ENCODE data around the gene SUMO3. TPM values are rescaled to one million over a fixed set of nuclear protein-coding genes. Genes with fewer than 3 reads are reported as not detected.

The SUMO3 gene
- total RNA-seq, 1 experiment from 2014 or later: 82.9 TPM

DNA sequence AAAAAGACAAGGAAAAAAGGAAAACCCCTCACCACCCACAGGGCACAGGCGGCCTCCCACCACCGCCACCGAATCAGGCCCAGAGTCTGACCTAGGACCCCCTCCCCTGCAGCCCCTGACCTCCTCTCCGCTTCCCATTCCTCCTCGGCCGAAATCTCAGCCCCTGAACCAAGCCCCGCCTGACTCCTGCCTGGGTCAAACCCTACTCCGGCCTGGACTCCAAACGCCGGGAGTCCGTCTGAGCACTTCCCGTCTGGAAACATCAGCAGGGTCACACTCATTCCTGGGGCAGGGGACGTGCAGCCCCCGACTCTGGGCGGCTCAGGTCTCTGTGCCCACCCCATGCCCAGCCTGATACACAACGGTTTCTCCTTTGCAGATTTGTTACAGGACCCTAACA, 26.4 kb upstream of the SUMO3 start:
- Histone ChIP-seq H3K4me1 (ENCODE audit: insufficient read depth, low read length) (0 out of 2 replicates have a peak, but pooled peaks cover 2% of the 10 kb centered on the region), H3K56ac (ENCODE audit: insufficient read length, low read depth, low read length) (no peak overlapping the region), H2BK15ac (ENCODE audit: low read depth, low read length) (no peak overlapping the region), H4K91ac (ENCODE audit: insufficient read length, low read depth, low read length) (no peak overlapping the region), H3K9ac (ENCODE audit: extremely low read depth, insufficient read length, low read length) (no peak overlapping the region), H3K23me2 (ENCODE audit: insufficient read length, low read depth, low read length, poor library complexity, severe bottlenecking) (no peaks in the 10 kb centered on the region), H3K14ac (ENCODE audit: insufficient read depth, low read length) (no peak overlapping the region; the same call in 1 of the 2 replicates), H3K9me3 (ENCODE audit: control insufficient read depth, low read depth, low read length) (no peaks in the 10 kb centered on the region), H3K23ac (ENCODE audit: insufficient read length, low read depth, low read length) (no peak overlapping the region), H2AFZ (ENCODE audit: low read length) (no peak overlapping the region), H2BK12ac (ENCODE audit: insufficient read length, low read depth, low read length) (no peak overlapping the region), H3K27me3 (ENCODE audit: insufficient read depth, low read length) (no peaks in the 10 kb centered on the region), H4K5ac (ENCODE audit: insufficient read length, low read depth, low read length) (no peak overlapping the region), H3K4me2 (ENCODE audit: insufficient read depth, insufficient read length, low read length) (peak overlapping the region; percentile 20), H3K18ac (ENCODE audit: insufficient read length, low read depth, low read length) (peak overlapping the region; percentile 33), H2BK20ac (ENCODE audit: low read depth, low read length, poor library complexity, severe bottlenecking) (no peak overlapping the region), H4K20me1 (ENCODE audit: control insufficient read depth, insufficient read depth, insufficient read length) (no peaks in the 10 kb centered on the region), H2AK5ac (ENCODE audit: insufficient read length, low read length) (no peak overlapping the region), H2BK5ac (ENCODE audit: insufficient read length, low read length) (no peak overlapping the region), H3K4ac (ENCODE audit: low read depth, low read length) (no peak overlapping the region), H4K8ac (replicated peaks; ENCODE audit: insufficient read length, low read depth, low read length) (no peak overlapping the region), H2BK120ac (ENCODE audit: low read depth, low read length, poor library complexity, severe bottlenecking) (no peak overlapping the region), H3T11ph (ENCODE audit: low read length) (no peak overlapping the region), H3K27ac (ENCODE audit: insufficient read length, low read depth, low read length) (no peak overlapping the region), H3K79me1 (ENCODE audit: insufficient read depth, low read depth, low read length, poor library complexity, severe bottlenecking) (no peaks in the 10 kb centered on the region), H3K79me2 (ENCODE audit: insufficient read depth, low read length) (no peaks in the 10 kb centered on the region)
- H3K36me3 Mint-ChIP-seq (ENCODE audit: insufficient read depth in 1 of 3, low read depth in 3 of 3): peaks cover 4 to 8% (median 8%) of the 10 kb centered on the region in 3 experiments; a peak in 6 of 7 replicates
- peak overlapping the region; percentile 42 to 56 for H3K4me3 Mint-ChIP-seq
- TF ChIP-seq, protein P1, sequence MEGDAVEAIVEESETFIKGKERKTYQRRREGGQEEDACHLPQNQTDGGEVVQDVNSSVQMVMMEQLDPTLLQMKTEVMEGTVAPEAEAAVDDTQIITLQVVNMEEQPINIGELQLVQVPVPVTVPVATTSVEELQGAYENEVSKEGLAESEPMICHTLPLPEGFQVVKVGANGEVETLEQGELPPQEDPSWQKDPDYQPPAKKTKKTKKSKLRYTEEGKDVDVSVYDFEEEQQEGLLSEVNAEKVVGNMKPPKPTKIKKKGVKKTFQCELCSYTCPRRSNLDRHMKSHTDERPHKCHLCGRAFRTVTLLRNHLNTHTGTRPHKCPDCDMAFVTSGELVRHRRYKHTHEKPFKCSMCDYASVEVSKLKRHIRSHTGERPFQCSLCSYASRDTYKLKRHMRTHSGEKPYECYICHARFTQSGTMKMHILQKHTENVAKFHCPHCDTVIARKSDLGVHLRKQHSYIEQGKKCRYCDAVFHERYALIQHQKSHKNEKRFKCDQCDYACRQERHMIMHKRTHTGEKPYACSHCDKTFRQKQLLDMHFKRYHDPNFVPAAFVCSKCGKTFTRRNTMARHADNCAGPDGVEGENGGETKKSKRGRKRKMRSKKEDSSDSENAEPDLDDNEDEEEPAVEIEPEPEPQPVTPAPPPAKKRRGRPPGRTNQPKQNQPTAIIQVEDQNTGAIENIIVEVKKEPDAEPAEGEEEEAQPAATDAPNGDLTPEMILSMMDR (conservative IDR thresholded peaks at IDR 0.05): no peak
- WGBS (ENCODE audit: extremely low coverage, insufficient read length, low lambda C conversion rate): no CpG with 5 or more reads among the region's 16 CpGs
- peak; percentile 63 for DNase-seq
- peaks cover 3% of the 10 kb centered on the region; the same call in 1 of the 2 replicates for H3K27me3 Mint-ChIP-seq (ENCODE audit: low read depth)
- no peaks in the 10 kb centered on the region for H3K9me3 Mint-ChIP-seq
- H3K4me1 Mint-ChIP-seq: peaks cover 13 to 21% of the 10 kb centered on the region in 2 experiments
- H3K27ac Mint-ChIP-seq: peak overlapping the region in 1 of 3 experiments; percentile 43; a peak in 2 of 7 replicates
